OCI-LY7 (cell line): ENCODE results near the gene TNN. TPM values are rescaled to one million over a fixed set of nuclear protein-coding genes. Genes with fewer than 3 reads are reported as not detected.

Experiments
- Bru-seq: library from RNA; stranded (reverse); fragments of 400-500 nt; gene quantifications from one replicate; lab custom pipeline; 2021; lab: Mats Ljungman, UMichigan
- BruChase-seq, 2 experiments: library from RNA; stranded (reverse); fragments of 400-500 nt; gene quantifications; one replicate each; lab custom pipeline; 2021; lab: Mats Ljungman, UMichigan
- BruUV-seq: library from RNA; stranded (reverse); fragments of 400-500 nt; replicated peaks from 2 replicates; lab custom pipeline; 2021; lab: Mats Ljungman, UMichigan
- CTCF ChIA-PET: fragments of 300-600 bp; sonication (Branson Sonifier 250); formaldehyde crosslinking; loops from one replicate; lab custom pipeline; 2022; ENCODE audit warnings: antibody characterized with exemption; ENCODE audit not compliant: unreplicated experiment; lab: Charles Lee
- POLR2A ChIA-PET: fragments of 300-600 bp; sonication (Branson Sonifier 250); formaldehyde crosslinking; loops from one replicate; lab custom pipeline; 2022; ENCODE audit warnings: antibody characterized with exemption; lab: Charles Lee
- DNase-seq: peaks from one replicate; pipeline ENCODE4 v3.0.0-alpha.2; 2015; ENCODE audit warnings: low spot score
- H2AFZ ChIP-seq: fragments of 200-600 bp; sonication (generic), shearing (Covaris generic); 2 replicates; pipeline ENCODE4 v1.6.1; 2014; ENCODE audit warnings: mild to moderate bottlenecking, antibody characterized with exemption, low read length, moderate library complexity
- H3K27ac ChIP-seq: fragments of 200-600 bp; sonication (generic); 2 replicates; pipeline ENCODE4 v1.5.1; 2014; ENCODE audit warnings: mixed run types, low read depth, mild to moderate bottlenecking, moderate library complexity, low read length, inconsistent platforms; ENCODE audit not compliant: poor library complexity, severe bottlenecking
- H3K36me3 ChIP-seq: fragments of 200-600 bp; sonication (generic); 2 replicates; pipeline ENCODE4 v1.6.1; 2014; ENCODE audit warnings: mild to moderate bottlenecking, antibody characterized with exemption, low read length, moderate library complexity, mixed read lengths; ENCODE audit not compliant: insufficient read depth
- H3K4me1 ChIP-seq: fragments of 200-600 bp; sonication (generic); 2 replicates; pipeline ENCODE4 v1.5.1; 2014; ENCODE audit warnings: mild to moderate bottlenecking, low read length; ENCODE audit not compliant: insufficient read depth, poor library complexity, severe bottlenecking
- H3K4me2 ChIP-seq: fragments of 200-600 bp; sonication (generic); 2 replicates; pipeline ENCODE4 v1.6.1; 2014; ENCODE audit warnings: mild to moderate bottlenecking, low read length
- H3K4me3 ChIP-seq: fragments of 200-600 bp; sonication (generic); 2 replicates; pipeline ENCODE4 v1.5.1; 2014; ENCODE audit warnings: mild to moderate bottlenecking, low read depth, low read length; ENCODE audit not compliant: poor library complexity, severe bottlenecking
- H3K79me2 ChIP-seq: fragments of 200-600 bp; sonication (generic); 2 replicates; pipeline ENCODE4 v1.6.1; 2016; ENCODE audit warnings: low read depth, mild to moderate bottlenecking, low read length, moderate library complexity, mixed read lengths; ENCODE audit not compliant: insufficient read depth
- H3K9me2 ChIP-seq: fragments of 200-600 bp; sonication (generic); 2 replicates; pipeline ENCODE4 v1.6.1; 2016; ENCODE audit warnings: mild to moderate bottlenecking, low read length, mixed read lengths; ENCODE audit not compliant: insufficient read depth
- H3K9me3 ChIP-seq: fragments of 200-600 bp; sonication (generic); 2 replicates; pipeline ENCODE4 v1.6.1; 2014; ENCODE audit warnings: mild to moderate bottlenecking, mixed run types, low read length, mixed read lengths
- H4K20me1 ChIP-seq: fragments of 200-600 bp; sonication (generic); 2 replicates; pipeline ENCODE4 v1.6.1; 2014; ENCODE audit warnings: mild to moderate bottlenecking, antibody characterized with exemption, low read length, moderate library complexity, mixed read lengths; ENCODE audit not compliant: insufficient read depth
- EZH2phosphoT487 ChIP-seq: fragments of 200-600 bp; sonication (generic); IDR thresholded peaks from 2 replicates; pipeline ENCODE4 v1.6.1; 2018; ENCODE audit warnings: low read depth, borderline replicate concordance, mild to moderate bottlenecking, mixed run types, antibody characterized with exemption, low read length, moderate library complexity, mixed read lengths
- intact Hi-C: fragments of 100-400 bp; cut with micrococcal nuclease; formaldehyde crosslinking; loops from one replicate; pipeline ENCODE4 v1.10.0; 2022; ENCODE audit not compliant: unreplicated experiment
- long read RNA-seq: library from polyadenylated mRNA; stranded (forward); transcript quantifications from one replicate; pipeline ENCODE4 v2.0.0, GENCODE V29; 2022
- total RNA-seq, 2 experiments: library from RNA; depleted of rRNA in 1 of 2; stranded (reverse); fragments of >200 nt in 1 of 2; shearing (Covaris generic) in 1 of 2; gene quantifications; 2 replicates each; pipeline ENCODE4 v1.2.3, GENCODE V29; 2014 to 2022
- TF ChIP-seq, protein P1 (sequence below): fragments of 200-600 bp; sonication (generic); conservative IDR thresholded peaks from 2 replicates; pipeline ENCODE4 v1.5.1; 2014; ENCODE audit warnings: mild to moderate bottlenecking, antibody characterized with exemption, low read length, moderate library complexity, mixed read lengths

The TNN gene
- total RNA-seq (2014; rRNA removed; shearing (Covaris generic)) (not detected in 2 replicates), total RNA-seq (2022) (not detected in 2 replicates), Bru-seq, nascent RNA (percentile 6 among the genes with signal in this experiment), BruChase-seq, experiment 1, labeled RNA remaining after a 6-hour chase (percentile 6 among the genes with signal in this experiment), BruChase-seq, experiment 2, labeled RNA remaining after a 2-hour chase (percentile 7 among the genes with signal in this experiment)
- long read RNA-seq = 0 reads

DNA sequence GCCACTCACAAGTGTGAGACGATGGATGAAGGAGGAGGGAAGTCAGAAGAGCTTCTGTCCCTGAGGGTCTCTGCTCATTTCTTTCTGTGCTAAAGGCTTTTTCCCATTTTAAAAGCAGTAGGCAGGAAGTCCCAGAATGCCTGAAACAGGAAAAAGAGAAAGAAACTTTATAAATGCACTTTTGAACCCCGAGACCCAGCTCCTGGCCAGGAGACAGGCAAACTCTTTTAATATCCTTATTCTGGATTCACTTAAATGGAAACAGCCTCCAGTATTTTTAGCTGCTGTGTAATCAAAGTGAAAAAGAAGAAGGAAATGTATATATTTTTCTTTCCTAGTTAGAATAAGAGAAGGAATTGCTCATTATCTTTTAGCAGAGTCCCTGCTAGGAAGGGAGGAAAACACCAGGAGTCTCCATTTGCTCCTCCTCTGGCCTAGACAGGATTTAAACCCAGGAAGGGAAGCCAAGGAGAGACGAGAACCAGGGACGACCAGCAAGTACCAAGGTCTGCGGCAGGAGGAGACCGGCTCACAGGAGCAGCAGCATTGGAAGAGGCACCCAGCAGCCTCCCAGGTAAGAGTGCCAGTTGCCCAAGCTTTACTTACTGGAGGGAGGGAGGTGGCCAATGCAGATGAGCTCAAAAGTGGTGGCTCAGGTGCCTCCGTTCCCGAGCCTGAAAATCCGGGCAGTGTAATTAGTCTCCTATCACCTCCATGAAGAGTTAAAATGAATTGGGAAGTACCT is at the start of gene TNN:
Gene TNN (plus strand): TSS at position 472 of the 745 bp plus-strand sequence. CDS start 9,586 bp downstream, outside the sequence.
- H3K36me3 ChIP-seq = no peaks in the 10 kb centered on the region
- no peaks in the 10 kb centered on the region for H3K9me3 ChIP-seq
- intact Hi-C loops = no loop called here
- no TSS peak for BruUV-seq
- H2AFZ ChIP-seq = no peak within 1 kb of the TSS
- TF ChIP-seq, protein P1, sequence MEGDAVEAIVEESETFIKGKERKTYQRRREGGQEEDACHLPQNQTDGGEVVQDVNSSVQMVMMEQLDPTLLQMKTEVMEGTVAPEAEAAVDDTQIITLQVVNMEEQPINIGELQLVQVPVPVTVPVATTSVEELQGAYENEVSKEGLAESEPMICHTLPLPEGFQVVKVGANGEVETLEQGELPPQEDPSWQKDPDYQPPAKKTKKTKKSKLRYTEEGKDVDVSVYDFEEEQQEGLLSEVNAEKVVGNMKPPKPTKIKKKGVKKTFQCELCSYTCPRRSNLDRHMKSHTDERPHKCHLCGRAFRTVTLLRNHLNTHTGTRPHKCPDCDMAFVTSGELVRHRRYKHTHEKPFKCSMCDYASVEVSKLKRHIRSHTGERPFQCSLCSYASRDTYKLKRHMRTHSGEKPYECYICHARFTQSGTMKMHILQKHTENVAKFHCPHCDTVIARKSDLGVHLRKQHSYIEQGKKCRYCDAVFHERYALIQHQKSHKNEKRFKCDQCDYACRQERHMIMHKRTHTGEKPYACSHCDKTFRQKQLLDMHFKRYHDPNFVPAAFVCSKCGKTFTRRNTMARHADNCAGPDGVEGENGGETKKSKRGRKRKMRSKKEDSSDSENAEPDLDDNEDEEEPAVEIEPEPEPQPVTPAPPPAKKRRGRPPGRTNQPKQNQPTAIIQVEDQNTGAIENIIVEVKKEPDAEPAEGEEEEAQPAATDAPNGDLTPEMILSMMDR = no peak
- no peak for TF ChIP-seq EZH2phosphoT487
- ChIA-PET POLR2A (interaction anchor here (0.8 to 1.2 kb wide), 2 partner anchors 13 to 283 kb away, joined by 3 read pairs; no protein-coding TSS in a partner anchor), CTCF (interaction anchor here (0.6 kb wide), 1 partner anchor 57 kb away, joined by 3 read pairs; no protein-coding TSS in a partner anchor)
- no peak within 1 kb of the TSS for H3K4me3 ChIP-seq
- H3K4me2 ChIP-seq = no peak within 1 kb of the TSS
- no peaks in the 10 kb centered on the region for H3K4me1 ChIP-seq
- H3K9me2 ChIP-seq = no peaks in the 10 kb centered on the region
- no peaks in the 10 kb centered on the region for H3K79me2 ChIP-seq
- no peaks in the 10 kb centered on the region for H4K20me1 ChIP-seq
- H3K27ac ChIP-seq = no peak within 1 kb of the TSS
- no peak for DNase-seq

- POLR2A ChIA-PET = interaction anchor here (0.6 kb wide), 1 partner anchor 8 kb away, joined by 5 read pairs; no protein-coding TSS in a partner anchor
- no TSS peak for BruUV-seq
These were observed 48.1 kb upstream of the TNN start for GRCh38 chr1:175019524-175019923.

More at GRCh38 chr1:175019524-175019923, 48.1 kb upstream of the TNN start:
- Histone ChIP-seq H3K4me2 (no peak overlapping the region), H2AFZ (no peak overlapping the region), H3K9me3 (no peaks in the 10 kb centered on the region), H4K20me1 (no peaks in the 10 kb centered on the region), H3K9me2 (no peaks in the 10 kb centered on the region), H3K4me3 (no peak overlapping the region), H3K79me2 (peaks cover 34% of the 10 kb centered on the region), H3K36me3 (peaks cover 47% of the 10 kb centered on the region), H3K27ac (no peak overlapping the region), H3K4me1 (peaks cover 15% of the 10 kb centered on the region)
- DNase-seq = no peak
- intact Hi-C loops = no loop called here
- CTCF ChIA-PET = no interaction called here
- TF ChIP-seq, protein P1 = no peak
- no peak for TF ChIP-seq EZH2phosphoT487
